HEK293 (cell line): ENCODE measurements around the gene PALM3.

Source experiments
- CTCF ChIA-PET: fragments of 350-600 bp; formaldehyde crosslinking; extraction: SDS; loops from one replicate; lab custom pipeline; 2021; ENCODE audit warnings: antibody characterized with exemption; lab: Yijun Ruan, JAX
- POLR2A ChIA-PET: fragments of 300-600 bp; formaldehyde crosslinking; extraction: SDS; loops from one replicate; lab custom pipeline; 2020; ENCODE audit warnings: antibody characterized with exemption, inconsistent platforms; lab: Yijun Ruan, JAX
- H3K27ac ChIP-seq: fragments of 200-500 bp; sonication (Bioruptor generic); 2 replicates; pipeline ENCODE4 v1.5.1; 2014; ENCODE audit warnings: low read depth, low read length, control low read depth, inconsistent platforms; ENCODE audit errors: extremely low read depth
- H3K36me3 ChIP-seq, 2 experiments: fragments of 200-500 bp in 1 of 2; sonication (Bioruptor generic) in 1 of 2; 1 replicate in 1 of 2; 2 replicates in 1 of 2; pipeline ENCODE4 v1.5.1; 2014 to 2017; ENCODE audit warnings: inconsistent platforms in 2 of 2, low read length in 2 of 2; ENCODE audit not compliant: control insufficient read depth in 2 of 2, insufficient read depth in 1 of 2
- H3K4me1 ChIP-seq: fragments of 200-500 bp; sonication (Bioruptor generic); 2 replicates; pipeline ENCODE4 v1.5.1; 2014; ENCODE audit warnings: mild to moderate bottlenecking, low read length, inconsistent platforms; ENCODE audit not compliant: control insufficient read depth, insufficient read depth
- H3K4me3 ChIP-seq: 2 replicates; pipeline ENCODE4 v1.5.1; 2011; ENCODE audit warnings: low read depth, mild to moderate bottlenecking, control low read depth, low read length, moderate library complexity
- H3K9me3 ChIP-seq: fragments of 200-500 bp; sonication (Bioruptor generic); 2 replicates; pipeline ENCODE4 v1.5.1; 2014; ENCODE audit warnings: low read depth, low read length, inconsistent platforms; ENCODE audit not compliant: control insufficient read depth, insufficient read depth
- SCRT1 ChIP-seq: fragments of 450-650 bp; formaldehyde crosslinking; IDR thresholded peaks from 2 replicates; pipeline ENCODE4 v1.5.1; 2016; ENCODE audit warnings: missing biosample characterization, missing genetic modification characterization, borderline replicate concordance
- SP7 ChIP-seq: fragments of 450-650 bp; formaldehyde crosslinking; IDR thresholded peaks from 2 replicates; pipeline ENCODE4 v1.5.1; 2016; ENCODE audit warnings: missing biosample characterization, missing genetic modification characterization
- WT1 ChIP-seq: fragments of 450-650 bp; formaldehyde crosslinking; IDR thresholded peaks from 2 replicates; pipeline ENCODE4 v1.5.1; 2016; ENCODE audit warnings: missing biosample characterization, missing genetic modification characterization
- ZFP69B ChIP-seq: fragments of 450-650 bp; formaldehyde crosslinking; IDR thresholded peaks from 2 replicates; pipeline ENCODE4 v1.5.1; 2016; ENCODE audit warnings: missing biosample characterization, missing genetic modification characterization
- ZNF157 ChIP-seq: fragments of 450-650 bp; formaldehyde crosslinking; IDR thresholded peaks from 2 replicates; pipeline ENCODE4 v1.5.1; 2016; ENCODE audit warnings: missing biosample characterization, missing genetic modification characterization
- ZNF174 ChIP-seq: fragments of 450-650 bp; formaldehyde crosslinking; IDR thresholded peaks from 2 replicates; pipeline ENCODE4 v1.5.0; 2017; ENCODE audit warnings: missing biosample characterization, mild to moderate bottlenecking, missing genetic modification characterization
- ZNF175 ChIP-seq: fragments of 450-650 bp; formaldehyde crosslinking; IDR thresholded peaks from 2 replicates; pipeline ENCODE4 v1.5.1; 2016; ENCODE audit warnings: missing biosample characterization, missing genetic modification characterization
- ZNF335 ChIP-seq: fragments of 450-650 bp; formaldehyde crosslinking; conservative IDR thresholded peaks from 2 replicates; pipeline ENCODE4 v1.5.1; 2016; ENCODE audit warnings: missing biosample characterization, missing genetic modification characterization
- ZNF600 ChIP-seq: fragments of 450-650 bp; formaldehyde crosslinking; IDR thresholded peaks from 2 replicates; pipeline ENCODE4 v1.5.1; 2016; ENCODE audit warnings: missing biosample characterization, missing genetic modification characterization
- ZNF623 ChIP-seq: fragments of 450-650 bp; formaldehyde crosslinking; IDR thresholded peaks from 2 replicates; pipeline ENCODE4 v1.5.1; 2016; ENCODE audit warnings: missing biosample characterization, missing genetic modification characterization
- ZNF768 ChIP-seq: fragments of 450-650 bp; formaldehyde crosslinking; IDR thresholded peaks from 2 replicates; pipeline ENCODE4 v1.5.1; 2018; ENCODE audit warnings: missing biosample characterization, mild to moderate bottlenecking, missing genetic modification characterization
- TF ChIP-seq, protein P1 (sequence below): fragments of 450-650 bp; formaldehyde crosslinking; IDR thresholded peaks from 2 replicates; pipeline ENCODE4 v1.5.1; 2016; ENCODE audit warnings: missing biosample characterization, missing genetic modification characterization
- TF ChIP-seq, protein P2 (sequence below): fragments of 450-650 bp; formaldehyde crosslinking; IDR thresholded peaks from 2 replicates; pipeline ENCODE4 v1.5.1; 2016; ENCODE audit warnings: missing biosample characterization, missing genetic modification characterization
- TF ChIP-seq, protein P3 (sequence below): fragments of 450-650 bp; formaldehyde crosslinking; IDR thresholded peaks from 2 replicates; pipeline ENCODE4 v1.5.1; 2016; ENCODE audit warnings: missing biosample characterization, missing genetic modification characterization, borderline replicate concordance

The PALM3 gene

DNA sequence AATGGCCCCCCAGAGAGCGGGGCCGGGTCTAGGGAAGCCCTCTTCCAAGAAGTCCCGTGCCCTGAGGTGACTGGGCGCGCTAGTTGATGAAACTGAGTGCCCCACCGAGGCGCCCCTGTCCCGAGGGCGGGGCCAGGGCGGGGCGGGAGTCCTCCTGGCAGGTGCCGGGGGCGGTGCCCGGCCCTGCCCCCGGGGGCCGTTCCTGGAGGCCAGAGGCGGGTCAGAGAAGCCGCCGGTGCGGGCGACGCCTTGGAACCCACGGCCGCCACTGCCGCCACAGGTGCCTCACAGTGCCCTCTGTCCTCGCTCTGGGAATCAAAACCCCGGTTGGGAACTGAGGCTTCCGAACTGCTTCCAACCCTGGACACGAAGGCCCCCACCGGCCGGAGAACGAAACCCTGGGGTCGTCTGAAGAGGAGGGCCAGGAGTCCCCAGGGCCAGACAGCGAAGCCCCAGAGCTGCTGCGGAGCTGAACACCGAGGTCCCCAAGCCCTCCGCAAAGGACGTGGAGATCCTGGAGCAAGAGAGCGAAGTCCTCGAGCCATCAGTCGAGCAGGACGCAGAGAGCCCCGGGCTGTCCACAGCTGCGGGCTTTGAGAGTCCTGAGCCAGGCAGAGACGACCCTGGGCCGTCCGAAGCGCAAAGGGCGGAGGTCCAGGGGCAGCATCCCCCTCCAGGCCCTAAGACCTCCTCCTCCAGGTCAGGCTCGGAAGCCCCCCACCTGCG is 10.8 kb upstream of the PALM3 start, which contains the start of gene MISP3 (continued):
- TF ChIP-seq, protein P1, sequence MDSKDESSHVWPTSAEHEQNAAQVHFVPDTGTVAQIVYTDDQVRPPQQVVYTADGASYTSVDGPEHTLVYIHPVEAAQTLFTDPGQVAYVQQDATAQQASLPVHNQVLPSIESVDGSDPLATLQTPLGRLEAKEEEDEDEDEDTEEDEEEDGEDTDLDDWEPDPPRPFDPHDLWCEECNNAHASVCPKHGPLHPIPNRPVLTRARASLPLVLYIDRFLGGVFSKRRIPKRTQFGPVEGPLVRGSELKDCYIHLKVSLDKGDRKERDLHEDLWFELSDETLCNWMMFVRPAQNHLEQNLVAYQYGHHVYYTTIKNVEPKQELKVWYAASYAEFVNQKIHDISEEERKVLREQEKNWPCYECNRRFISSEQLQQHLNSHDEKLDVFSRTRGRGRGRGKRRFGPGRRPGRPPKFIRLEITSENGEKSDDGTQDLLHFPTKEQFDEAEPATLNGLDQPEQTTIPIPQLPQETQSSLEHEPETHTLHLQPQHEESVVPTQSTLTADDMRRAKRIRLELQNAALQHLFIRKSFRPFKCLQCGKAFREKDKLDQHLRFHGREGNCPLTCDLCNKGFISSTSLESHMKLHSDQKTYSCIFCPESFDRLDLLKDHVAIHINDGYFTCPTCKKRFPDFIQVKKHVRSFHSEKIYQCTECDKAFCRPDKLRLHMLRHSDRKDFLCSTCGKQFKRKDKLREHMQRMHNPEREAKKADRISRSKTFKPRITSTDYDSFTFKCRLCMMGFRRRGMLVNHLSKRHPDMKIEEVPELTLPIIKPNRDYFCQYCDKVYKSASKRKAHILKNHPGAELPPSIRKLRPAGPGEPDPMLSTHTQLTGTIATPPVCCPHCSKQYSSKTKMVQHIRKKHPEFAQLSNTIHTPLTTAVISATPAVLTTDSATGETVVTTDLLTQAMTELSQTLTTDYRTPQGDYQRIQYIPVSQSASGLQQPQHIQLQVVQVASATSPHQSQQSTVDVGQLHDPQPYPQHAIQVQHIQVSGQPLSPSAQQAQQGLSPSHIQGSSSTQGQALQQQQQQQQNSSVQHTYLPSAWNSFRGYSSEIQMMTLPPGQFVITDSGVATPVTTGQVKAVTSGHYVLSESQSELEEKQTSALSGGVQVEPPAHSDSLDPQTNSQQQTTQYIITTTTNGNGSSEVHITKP, result peak; percentile 10
- TF ChIP-seq SCRT1, result no peak
- 0 out of 2 replicates have a peak, but pooled peaks have one; percentile 15 for TF ChIP-seq SP7 (tag by site-specific recombination)
- TF ChIP-seq, all 188 proteins: peak for 32

DNA sequence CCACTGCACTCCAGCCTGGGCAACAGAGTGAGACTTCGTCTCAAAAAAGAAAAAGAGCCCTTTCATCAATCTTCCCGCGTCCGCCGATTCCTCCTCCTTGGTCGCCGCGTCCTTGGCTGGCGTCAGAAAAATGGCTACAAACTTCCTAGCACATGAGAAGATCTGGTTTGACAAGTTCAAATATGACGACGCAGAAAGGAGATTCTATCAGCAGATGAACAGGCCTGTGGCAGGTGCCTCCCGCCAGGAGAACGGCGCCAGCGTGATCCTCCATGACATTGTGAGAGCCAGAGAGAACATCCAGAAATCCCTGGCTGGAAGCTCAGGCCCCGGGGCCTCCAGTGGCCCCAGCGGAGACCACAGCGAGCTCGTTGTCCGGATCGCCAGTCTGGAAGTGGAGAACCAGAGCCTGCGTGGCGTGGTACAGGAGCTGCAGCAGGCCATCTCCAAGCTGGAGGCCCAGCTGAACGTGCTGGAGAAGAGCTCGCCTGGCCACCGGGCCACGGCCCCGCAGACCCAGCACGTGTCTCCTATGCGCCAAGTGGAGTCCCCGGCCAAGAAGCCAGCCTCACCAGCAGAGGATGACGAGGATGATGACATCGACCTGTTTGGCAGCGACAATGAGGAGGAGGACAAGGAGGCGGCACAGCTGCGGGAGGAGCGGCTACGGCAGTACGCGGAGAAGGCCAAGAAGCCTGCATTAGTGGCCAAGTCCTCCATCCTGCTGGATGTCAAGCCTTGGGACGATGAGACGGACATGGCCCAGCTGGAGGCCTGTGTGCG is 8.6 kb upstream of the PALM3 start:
- Histone ChIP-seq H3K9me3 (no peaks in the 10 kb centered on the region), H3K36me3 (no peaks in the 10 kb centered on the region), H3K4me1 (no peaks in the 10 kb centered on the region), H3K27ac (no peak overlapping the region), H3K4me3 (no peak overlapping the region)
- TF ChIP-seq ZNF175 (tag by site-specific recombination) (no peak), ZNF600 (tag by site-specific recombination) (0 out of 2 replicates have a peak, but pooled peaks have one; percentile 26)
- TF ChIP-seq, protein P2, sequence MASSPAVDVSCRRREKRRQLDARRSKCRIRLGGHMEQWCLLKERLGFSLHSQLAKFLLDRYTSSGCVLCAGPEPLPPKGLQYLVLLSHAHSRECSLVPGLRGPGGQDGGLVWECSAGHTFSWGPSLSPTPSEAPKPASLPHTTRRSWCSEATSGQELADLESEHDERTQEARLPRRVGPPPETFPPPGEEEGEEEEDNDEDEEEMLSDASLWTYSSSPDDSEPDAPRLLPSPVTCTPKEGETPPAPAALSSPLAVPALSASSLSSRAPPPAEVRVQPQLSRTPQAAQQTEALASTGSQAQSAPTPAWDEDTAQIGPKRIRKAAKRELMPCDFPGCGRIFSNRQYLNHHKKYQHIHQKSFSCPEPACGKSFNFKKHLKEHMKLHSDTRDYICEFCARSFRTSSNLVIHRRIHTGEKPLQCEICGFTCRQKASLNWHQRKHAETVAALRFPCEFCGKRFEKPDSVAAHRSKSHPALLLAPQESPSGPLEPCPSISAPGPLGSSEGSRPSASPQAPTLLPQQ (tag by site-specific recombination), result no peak
- POLR2A ChIA-PET, result interaction anchor here (0.6 to 1.0 kb wide), 3 partner anchors 28 to 227 kb away, joined by 3 to 4 read pairs (median 3); partner anchors contain the start of gene ASF1B
- CTCF ChIA-PET, result interaction anchor here (0.6 to 6.2 kb wide), 9 partner anchors 9 to 190 kb away, joined by 4 to 80 read pairs (median 6); partner anchors contain the start of genes IL27RA and PALM3

DNA sequence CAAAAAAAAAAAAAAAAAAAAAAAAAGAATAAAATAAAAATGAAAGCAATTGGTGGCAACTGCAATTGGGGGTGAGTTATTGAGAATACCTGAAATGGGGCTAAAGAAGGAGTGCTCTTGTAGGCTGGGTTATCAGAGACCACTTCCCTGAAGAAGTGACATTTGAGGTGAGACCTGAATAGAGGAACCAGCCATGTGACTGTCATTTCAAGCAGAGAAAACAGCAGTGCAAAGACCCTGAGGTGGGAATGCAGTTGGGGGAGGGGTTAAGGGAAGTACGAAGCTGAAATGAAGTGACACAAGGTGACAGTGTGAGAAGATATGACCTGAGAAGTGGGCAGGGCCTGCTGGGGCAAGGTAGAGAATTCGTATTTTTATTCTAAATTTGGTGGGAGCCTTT is 4.3 kb upstream of the PALM3 start:
- no peaks in the 10 kb centered on the region for H3K4me1 ChIP-seq
- H3K4me3 ChIP-seq, result no peak overlapping the region
- no peaks in the 10 kb centered on the region for H3K36me3 ChIP-seq
- TF ChIP-seq ZNF623 (tag by site-specific recombination) (peak; percentile 84), ZNF157 (tag by site-specific recombination) (no peak), ZNF174 (no peak), ZNF335 (tag by site-specific recombination) (no peak), ZFP69B (tag by site-specific recombination) (no peak), ZNF768 (tag by site-specific recombination) (no peak), WT1 (no peak)
- TF ChIP-seq, protein P3, sequence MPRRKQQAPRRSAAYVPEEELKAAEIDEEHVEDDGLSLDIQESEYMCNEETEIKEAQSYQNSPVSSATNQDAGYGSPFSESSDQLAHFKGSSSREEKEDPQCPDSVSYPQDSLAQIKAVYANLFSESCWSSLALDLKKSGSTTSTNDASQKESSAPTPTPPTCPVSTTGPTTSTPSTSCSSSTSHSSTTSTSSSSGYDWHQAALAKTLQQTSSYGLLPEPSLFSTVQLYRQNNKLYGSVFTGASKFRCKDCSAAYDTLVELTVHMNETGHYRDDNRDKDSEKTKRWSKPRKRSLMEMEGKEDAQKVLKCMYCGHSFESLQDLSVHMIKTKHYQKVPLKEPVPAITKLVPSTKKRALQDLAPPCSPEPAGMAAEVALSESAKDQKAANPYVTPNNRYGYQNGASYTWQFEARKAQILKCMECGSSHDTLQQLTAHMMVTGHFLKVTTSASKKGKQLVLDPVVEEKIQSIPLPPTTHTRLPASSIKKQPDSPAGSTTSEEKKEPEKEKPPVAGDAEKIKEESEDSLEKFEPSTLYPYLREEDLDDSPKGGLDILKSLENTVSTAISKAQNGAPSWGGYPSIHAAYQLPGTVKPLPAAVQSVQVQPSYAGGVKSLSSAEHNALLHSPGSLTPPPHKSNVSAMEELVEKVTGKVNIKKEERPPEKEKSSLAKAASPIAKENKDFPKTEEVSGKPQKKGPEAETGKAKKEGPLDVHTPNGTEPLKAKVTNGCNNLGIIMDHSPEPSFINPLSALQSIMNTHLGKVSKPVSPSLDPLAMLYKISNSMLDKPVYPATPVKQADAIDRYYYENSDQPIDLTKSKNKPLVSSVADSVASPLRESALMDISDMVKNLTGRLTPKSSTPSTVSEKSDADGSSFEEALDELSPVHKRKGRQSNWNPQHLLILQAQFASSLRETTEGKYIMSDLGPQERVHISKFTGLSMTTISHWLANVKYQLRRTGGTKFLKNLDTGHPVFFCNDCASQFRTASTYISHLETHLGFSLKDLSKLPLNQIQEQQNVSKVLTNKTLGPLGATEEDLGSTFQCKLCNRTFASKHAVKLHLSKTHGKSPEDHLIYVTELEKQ (tag by site-specific recombination), result no peak
- no peaks in the 10 kb centered on the region for H3K9me3 ChIP-seq
- ChIA-PET POLR2A (interaction anchor here (0.7 kb wide), 1 partner anchor 52 kb away, joined by 4 read pairs; no protein-coding TSS in a partner anchor), CTCF (interaction anchor here (0.6 to 1.2 kb wide), 2 partner anchors 8 to 36 kb away, joined by 3 read pairs; no protein-coding TSS in a partner anchor)
- H3K27ac ChIP-seq, result no peak overlapping the region
